HG03558 (cell line): ENCODE data around the gene TP63.

Source experiments
- ATAC-seq: cut with Tn5 transposase; IDR thresholded peaks from one replicate; pipeline ENCODE4 v1.9.1; 2021; ENCODE audit warnings: moderate number of reproducible peaks; ENCODE audit not compliant: unreplicated experiment; ENCODE audit errors: extremely low read depth

TP63 gene

DNA sequence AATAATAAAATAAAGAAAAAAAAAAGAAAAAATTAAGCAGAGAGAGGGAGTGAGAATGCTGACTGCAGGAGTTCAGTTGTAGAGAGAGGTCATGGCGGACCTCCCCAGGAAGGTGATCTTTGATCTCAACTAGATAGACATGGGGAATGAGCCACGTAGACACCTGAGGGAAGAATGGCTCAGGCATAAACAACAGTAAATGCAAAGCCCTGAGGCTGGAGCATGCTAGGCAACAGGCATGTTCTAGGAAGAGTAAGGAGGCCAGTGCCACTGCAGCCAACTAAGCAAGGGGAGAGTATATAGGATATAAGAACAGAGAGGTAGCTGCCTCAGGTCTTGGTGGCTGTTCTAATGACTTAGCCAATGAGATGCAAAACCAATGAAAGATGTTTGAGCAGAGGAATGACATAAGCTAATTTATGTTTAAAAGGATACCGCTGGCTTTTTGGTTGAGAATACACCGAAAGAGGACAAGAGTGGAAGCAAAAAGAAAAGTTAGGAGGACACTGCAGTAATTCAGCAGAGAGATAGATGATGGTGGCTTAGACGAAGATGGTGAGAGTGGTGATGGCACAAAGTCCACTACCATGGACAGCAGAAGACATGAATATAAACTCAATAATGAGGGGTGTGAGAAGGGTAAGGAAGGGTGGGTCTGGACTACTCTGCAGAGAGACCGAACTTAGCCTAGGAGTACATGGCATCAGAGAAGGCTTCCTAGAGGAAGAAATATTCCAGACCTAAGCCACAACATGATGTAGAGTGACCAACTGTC is 314.9 kb downstream of the TP63 start:
- no peak for ATAC-seq
